Midbrain (tissue), 1 donor: ENCODE results near the gene CFAP157.

Source experiments
- DNase-seq: peaks from one replicate; lab custom pipeline; 2025; lab: John Stamatoyannopoulos, UW

The CFAP157 gene

DNA sequence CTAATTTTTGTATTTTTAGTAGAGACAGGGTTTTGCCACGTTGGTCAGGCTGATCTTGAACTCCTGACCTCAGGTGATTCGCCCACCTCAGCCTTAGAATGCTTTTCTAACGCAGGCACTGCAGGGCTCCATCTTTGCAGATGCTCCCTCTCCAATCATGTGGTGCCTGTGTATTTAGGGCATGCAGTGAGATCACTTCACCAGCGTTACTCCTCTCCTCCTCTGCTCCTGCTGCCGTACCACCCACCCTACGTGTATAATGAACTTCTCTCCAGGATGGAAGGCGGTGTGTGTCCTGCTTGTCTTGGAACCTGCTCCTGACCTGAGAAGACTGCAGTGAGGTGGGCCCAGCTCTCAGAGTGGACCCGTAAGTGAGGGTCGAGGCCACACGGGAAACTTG lies 13.6 kb upstream of the CFAP157 start:
- no peak for DNase-seq

GRCh38 chr9:127693697-127694096 lies 13.1 kb upstream of the CFAP157 start:
- DNase-seq: no peak

DNA sequence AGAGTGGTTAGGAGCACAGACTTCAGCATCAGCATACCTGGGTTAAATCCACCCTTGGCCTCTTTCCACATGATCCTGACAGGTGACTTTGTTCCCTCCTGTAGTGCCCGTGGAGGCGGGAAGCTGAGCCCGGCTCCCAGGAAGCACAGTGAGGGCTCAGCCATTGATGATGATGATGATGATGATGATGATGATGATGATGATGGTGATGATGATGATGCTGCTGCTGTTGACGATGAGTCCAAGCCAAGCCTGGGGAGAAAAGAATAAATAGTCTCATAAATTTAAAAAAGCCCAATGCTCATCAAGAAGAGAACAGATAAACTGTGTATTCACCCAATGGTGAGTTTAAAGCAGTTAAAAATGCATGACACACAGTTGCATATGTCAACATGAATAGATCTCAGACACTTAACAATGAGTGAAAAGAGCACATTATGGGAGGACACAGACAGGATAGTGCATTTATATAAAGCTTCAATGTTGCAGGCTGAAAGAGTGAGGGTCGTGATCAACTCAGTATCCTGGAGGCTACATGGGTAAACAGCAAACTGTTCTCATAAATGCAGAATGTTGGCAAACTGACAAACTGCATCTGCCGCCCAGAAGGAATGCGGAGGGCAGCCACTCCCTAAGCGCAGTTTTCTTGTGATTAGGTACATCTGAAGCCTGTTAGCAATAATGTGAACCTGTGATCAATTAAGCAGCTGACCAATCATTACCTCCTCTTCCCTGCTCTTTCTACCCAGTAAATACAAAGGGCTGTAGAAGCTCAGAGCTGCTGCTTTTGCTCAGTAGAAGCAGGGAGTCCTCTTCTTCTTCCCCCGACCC lies 11.7 kb upstream of the CFAP157 start:
- no peak for DNase-seq

DNA sequence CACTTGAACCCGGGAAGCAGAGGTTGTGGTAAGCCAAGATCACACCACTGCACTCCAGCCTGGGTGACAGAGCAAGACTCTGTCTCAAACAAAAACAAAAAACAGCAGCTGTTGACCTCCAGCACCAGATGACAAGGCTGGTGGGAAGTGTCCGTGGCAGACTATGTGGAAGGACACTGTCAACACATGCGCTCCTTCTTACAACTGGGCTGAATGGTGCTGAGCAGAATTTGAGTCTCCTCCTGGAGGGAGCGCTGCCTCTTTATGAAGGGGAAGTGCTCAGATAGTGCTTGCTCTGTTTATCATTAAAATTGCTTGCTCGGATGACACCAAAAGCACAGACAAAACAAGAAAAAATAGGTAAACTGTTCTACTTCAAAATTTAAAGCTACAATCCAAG lies 9.2 kb upstream of the CFAP157 start:
- DNase-seq: no peak

DNA sequence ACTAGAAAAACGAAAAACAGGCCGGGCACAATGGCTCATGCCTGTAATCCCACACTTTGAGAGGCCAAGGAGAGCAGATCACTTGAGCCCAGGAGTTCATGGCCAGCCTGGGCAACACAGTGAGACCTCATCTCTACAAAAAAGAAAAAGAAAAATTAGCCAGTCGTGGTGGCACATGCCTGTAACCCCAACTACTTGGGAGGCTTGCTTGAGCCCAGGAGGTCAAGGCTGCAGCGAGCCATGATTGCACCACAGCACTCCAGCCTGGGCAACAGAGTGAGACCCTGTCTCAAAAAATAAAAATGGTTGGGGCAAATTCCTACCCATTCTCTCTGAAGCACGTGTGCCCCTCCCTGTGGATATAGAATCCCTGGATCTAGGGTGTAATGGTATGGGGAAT lies 8.4 kb upstream of the CFAP157 start:
- no peak for DNase-seq

DNA sequence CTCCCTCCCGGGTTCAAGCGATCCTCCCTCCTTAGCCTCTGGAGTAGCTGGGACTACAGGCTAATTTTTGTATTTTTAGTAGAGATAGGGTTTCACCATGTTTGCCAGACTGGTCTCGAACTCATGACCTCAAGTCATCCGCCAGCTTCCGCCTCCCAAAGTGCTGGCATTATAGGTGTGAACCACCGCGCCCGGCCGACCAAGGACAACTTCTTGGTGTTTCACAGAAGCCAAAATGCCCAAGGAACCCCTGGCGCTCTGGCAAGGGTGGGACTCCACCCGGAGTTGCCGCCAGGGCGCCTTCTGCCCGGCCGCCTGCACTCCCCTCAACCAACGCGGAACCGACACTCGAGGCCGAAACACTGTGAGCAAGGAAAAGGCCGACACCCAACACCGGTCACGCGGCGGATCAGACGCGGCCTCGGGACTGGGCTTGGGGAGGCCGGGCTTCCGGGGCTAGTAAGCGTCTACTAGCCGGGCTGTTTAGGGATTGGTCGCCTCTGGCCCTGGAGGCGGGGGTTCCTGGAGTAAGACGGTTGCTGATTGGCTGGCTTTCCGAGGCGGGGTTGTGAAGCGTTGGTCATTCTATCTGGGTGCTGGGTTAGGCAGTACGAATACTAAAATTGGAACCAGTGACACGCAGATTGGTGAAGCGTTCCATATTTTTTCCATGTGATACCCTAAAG lies 7.7 kb upstream of the CFAP157 start:
- peak; percentile 97 for DNase-seq

- no peak for DNase-seq
These were observed 6.6 kb upstream of the CFAP157 start for GRCh38 chr9:127700140-127700539.

GRCh38 chr9:127700594-127701255 lies 6.1 kb upstream of the CFAP157 start:
- no peak for DNase-seq

- no peak for DNase-seq
These were observed 3.4 kb upstream of the CFAP157 start for GRCh38 chr9:127703289-127703946.

DNA sequence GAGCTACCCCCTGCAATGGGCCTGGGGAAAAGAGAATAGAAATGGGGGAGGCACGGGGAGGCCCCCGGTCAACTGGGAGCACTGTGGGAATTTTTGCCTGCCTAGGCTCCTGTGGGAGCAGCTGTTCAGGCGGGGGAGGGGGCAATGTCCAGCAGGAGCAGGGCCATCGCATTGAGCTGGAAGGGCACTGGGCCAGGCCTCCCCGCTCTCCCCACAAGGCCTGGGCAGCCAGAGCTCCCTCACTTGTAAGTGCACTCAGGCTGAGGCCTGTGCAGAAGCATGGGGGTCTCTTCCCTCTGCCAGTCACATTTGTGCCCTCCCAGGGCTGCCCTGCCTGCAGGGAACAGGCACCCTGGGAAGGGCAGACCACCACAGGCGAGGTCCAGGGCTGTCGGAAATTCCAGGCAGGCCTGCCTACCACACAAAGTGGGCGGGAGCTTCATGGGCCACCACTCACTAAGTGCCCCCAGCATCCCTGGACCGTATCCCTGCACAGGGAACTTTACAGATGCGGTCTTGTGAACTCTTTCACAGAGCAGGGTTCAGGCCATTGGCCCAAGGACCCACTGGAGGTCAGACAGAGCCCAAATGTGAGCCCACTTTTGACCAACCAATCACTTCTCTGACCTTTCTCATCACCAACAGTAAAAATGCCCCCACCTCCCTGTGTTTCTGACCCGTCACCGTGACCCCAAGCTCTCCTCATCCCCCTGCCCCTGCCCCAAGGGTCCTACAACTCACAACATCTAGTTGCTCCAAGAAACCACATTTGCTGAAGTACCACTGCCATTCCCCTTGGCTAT lies 1.0 kb upstream of the CFAP157 start:
- no peak for DNase-seq

- no peak for DNase-seq
These were observed 978 bp downstream of the CFAP157 start for GRCh38 chr9:127707766-127708165.

- no peak for DNase-seq
These were observed 2.3 kb downstream of the CFAP157 start for GRCh38 chr9:127708952-127709587.

GRCh38 chr9:127710204-127710783 lies 3.5 kb downstream of the CFAP157 start:
- no peak for DNase-seq

DNA sequence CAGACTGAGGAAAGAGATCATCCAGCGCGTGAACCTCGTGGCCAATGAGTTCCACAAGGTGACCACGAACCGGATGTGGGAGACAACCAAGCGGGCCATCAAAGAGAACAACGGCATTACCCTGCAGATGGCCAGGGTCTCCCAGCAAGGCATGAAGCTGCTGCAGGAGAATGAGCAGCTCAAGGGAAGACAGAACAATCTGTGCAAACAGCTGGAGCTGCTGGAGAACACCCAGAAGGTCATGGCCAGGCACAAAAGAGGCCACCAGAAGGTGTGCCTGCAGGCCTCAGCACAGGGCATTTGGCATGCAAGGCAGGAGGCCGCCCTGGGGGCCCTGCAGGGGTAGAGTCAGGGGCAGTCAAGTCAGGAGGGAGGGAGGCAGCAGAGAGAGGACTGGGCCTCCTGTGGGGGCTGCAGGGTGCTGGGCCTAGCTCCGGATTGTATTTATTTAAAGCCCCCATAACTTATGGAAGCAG lies 4.5 kb downstream of the CFAP157 start:
- no peak for DNase-seq

GRCh38 chr9:127711831-127712274 lies 5.1 kb downstream of the CFAP157 start:
- no peak for DNase-seq

- no peak for DNase-seq
These were observed 5.6 kb downstream of the CFAP157 start for GRCh38 chr9:127712371-127712770.

DNA sequence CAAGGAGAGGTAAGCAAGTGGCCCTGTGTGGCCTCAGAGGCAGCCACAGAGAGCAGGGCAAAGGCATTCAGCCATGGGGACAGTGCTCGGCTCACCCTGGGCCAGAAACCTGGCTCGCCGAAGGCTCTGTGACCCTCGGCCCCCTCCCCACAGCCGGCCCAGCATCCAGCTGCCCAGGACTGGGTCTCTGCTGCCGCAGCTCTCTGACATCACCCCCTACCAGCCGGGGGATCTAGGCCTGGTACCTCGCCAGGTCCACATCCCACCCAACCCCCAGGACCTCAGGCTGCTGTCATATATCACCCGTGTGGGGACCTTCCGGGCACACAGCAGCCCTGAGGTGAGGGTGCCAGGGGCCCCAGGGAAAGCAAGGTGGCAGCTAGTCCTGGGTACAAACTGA lies 6.1 kb downstream of the CFAP157 start:
- no peak for DNase-seq

DNA sequence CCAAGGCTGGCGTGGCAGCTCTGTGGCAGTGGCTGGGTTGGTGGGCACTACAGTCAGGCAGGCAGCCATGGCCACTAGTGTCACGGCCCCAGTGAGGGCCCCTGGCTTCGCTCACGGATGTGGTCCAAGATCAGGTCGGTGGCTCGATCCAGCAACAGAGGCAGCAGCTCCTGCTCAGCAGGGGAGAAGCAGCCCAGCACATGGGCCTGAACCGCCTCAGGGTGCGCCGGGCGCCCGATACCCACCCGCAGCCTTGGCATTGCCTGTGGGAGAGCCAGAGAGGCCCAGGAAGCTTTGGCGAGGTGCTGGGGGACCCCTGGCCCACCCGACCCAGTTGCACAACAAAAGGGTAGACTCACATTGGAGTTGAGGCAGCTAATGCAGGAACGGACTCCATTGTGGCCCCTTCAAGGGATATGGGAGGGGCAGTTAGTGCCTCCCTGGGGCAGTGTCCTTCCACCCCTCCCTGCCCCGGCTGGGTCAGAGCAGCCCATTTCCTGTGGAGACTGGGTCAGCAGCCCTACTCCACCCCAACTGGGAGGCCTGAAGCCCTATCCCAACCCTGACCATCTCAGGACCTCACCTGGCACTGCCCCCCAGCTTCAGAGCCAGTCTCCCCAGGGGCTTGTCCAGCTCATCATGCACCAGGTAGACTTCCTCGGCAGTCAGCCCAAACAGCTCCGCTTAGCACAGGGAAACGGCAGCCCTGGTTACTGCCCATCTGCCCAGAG lies 7.4 kb downstream of the CFAP157 start:
- no peak for DNase-seq

DNA sequence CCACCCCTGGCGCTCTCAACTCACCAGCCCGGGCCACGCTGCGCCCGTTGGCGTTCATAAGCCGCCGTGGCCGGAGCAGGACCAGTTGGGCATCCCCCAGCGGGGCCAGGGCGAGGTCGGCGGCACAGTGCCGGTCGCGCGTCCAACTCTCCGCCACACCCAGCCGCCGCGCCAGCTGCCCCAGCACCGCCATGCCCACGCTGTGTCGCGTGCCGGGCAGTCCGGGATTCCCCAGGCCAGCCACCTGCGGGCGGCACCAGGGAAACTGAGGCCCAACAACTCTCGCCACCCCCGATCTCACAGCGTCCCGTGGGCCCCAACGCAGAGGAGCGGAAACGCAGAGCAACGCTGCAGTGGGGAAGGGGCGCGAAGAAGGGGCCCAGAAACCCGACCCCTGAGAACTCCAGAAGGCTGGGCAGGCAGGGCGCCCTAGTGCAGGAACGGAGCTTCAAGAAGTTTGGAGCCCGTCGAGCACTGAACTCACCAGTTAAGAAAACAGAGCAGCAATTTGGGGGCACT lies 8.2 kb downstream of the CFAP157 start:
- no peak for DNase-seq
